Osteoblast (primary cell): ENCODE results near the gene CEP70. TPM values are rescaled to one million over a fixed set of nuclear protein-coding genes. Genes with fewer than 3 reads are reported as not detected.

Source experiments
- DNase-seq: peaks from one replicate; pipeline ENCODE4 v3.0.0; 2011; ENCODE audit warnings: low spot score, mixed read lengths; ENCODE audit not compliant: insufficient read length; ENCODE audit errors: missing footprints
- H2AFZ ChIP-seq: 2 replicates; pipeline ENCODE4 v1.6.0; 2011; ENCODE audit warnings: mild to moderate bottlenecking, low read length
- H3K27ac ChIP-seq: 2 replicates; pipeline ENCODE4 v1.5.1; 2011; ENCODE audit warnings: mild to moderate bottlenecking, low read depth, low read length, moderate library complexity
- H3K27me3 ChIP-seq: 2 replicates; pipeline ENCODE4 v1.6.0; 2012; ENCODE audit warnings: mild to moderate bottlenecking, control low read depth, inconsistent platforms, low read length, moderate library complexity; ENCODE audit not compliant: insufficient read depth
- H3K36me3 ChIP-seq: 2 replicates; pipeline ENCODE4 v1.5.1; 2011; ENCODE audit warnings: mild to moderate bottlenecking, low read length, control low read depth, moderate library complexity; ENCODE audit not compliant: insufficient read depth
- H3K4me1 ChIP-seq: 2 replicates; pipeline ENCODE4 v1.5.1; 2011; ENCODE audit warnings: mild to moderate bottlenecking, low read length, control low read depth, moderate library complexity; ENCODE audit not compliant: insufficient read depth
- H3K4me2 ChIP-seq: 2 replicates; pipeline ENCODE4 v1.6.0; 2011; ENCODE audit warnings: mild to moderate bottlenecking, low read length; ENCODE audit not compliant: insufficient read depth
- H3K4me3 ChIP-seq: fragments of 200-600 bp; sonication (generic); 3 replicates; pipeline ENCODE4 v1.5.1; 2012; ENCODE audit warnings: mild to moderate bottlenecking, low read length, inconsistent platforms; ENCODE audit not compliant: insufficient read depth
- H3K79me2 ChIP-seq: 2 replicates; pipeline ENCODE4 v1.6.0; 2012; ENCODE audit warnings: mild to moderate bottlenecking, low read length, control low read depth, inconsistent platforms; ENCODE audit not compliant: insufficient read depth
- H3K9me3 ChIP-seq: 2 replicates; pipeline ENCODE4 v1.5.1; 2011; ENCODE audit warnings: low read depth, low read length, control low read depth
- H4K20me1 ChIP-seq: 2 replicates; pipeline ENCODE4 v1.6.0; 2012; ENCODE audit warnings: mild to moderate bottlenecking, low read length, control low read depth; ENCODE audit not compliant: insufficient read depth
- total RNA-seq: library from RNA; depleted of rRNA; stranded (reverse); fragments of >200 nt; gene quantifications from 2 replicates; pipeline ENCODE4 v1.2.3, GENCODE V29; 2012
- TF ChIP-seq, protein P1 (sequence below): IDR thresholded peaks from 2 replicates; pipeline ENCODE4 v1.5.1; 2011; ENCODE audit warnings: mild to moderate bottlenecking, low read depth, low read length, moderate library complexity; ENCODE audit errors: extremely low read depth

Gene CEP70
- total RNA-seq, 1 donor, result 51.0 TPM

- no peaks in the 10 kb centered on the region for H4K20me1 ChIP-seq
- no peak overlapping the region for H3K4me2 ChIP-seq
- H3K79me2 ChIP-seq, result no peaks in the 10 kb centered on the region
- no peaks in the 10 kb centered on the region for H3K27me3 ChIP-seq
- no peaks in the 10 kb centered on the region for H3K9me3 ChIP-seq
- TF ChIP-seq, protein P1, sequence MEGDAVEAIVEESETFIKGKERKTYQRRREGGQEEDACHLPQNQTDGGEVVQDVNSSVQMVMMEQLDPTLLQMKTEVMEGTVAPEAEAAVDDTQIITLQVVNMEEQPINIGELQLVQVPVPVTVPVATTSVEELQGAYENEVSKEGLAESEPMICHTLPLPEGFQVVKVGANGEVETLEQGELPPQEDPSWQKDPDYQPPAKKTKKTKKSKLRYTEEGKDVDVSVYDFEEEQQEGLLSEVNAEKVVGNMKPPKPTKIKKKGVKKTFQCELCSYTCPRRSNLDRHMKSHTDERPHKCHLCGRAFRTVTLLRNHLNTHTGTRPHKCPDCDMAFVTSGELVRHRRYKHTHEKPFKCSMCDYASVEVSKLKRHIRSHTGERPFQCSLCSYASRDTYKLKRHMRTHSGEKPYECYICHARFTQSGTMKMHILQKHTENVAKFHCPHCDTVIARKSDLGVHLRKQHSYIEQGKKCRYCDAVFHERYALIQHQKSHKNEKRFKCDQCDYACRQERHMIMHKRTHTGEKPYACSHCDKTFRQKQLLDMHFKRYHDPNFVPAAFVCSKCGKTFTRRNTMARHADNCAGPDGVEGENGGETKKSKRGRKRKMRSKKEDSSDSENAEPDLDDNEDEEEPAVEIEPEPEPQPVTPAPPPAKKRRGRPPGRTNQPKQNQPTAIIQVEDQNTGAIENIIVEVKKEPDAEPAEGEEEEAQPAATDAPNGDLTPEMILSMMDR, result no peak
- peaks cover 12% of the 10 kb centered on the region for H3K4me1 ChIP-seq
- H3K4me3 ChIP-seq, result no peak overlapping the region
- no peak overlapping the region for H2AFZ ChIP-seq
- no peaks in the 10 kb centered on the region for H3K36me3 ChIP-seq
- no peak overlapping the region for H3K27ac ChIP-seq
- no peak for DNase-seq
Observed at GRCh38 chr3:138470687-138471086, 123.4 kb downstream of the CEP70 start.

GRCh38 chr3:138469874-138470273, 124.2 kb downstream of the CEP70 start:
- Histone ChIP-seq H3K27ac (no peak overlapping the region), H2AFZ (no peak overlapping the region), H3K27me3 (no peaks in the 10 kb centered on the region), H3K4me3 (no peak overlapping the region), H3K9me3 (no peaks in the 10 kb centered on the region), H3K36me3 (no peaks in the 10 kb centered on the region), H4K20me1 (no peaks in the 10 kb centered on the region), H3K4me2 (no peak overlapping the region), H3K4me1 (peaks cover 12% of the 10 kb centered on the region), H3K79me2 (no peaks in the 10 kb centered on the region)
- DNase-seq, result no peak
- TF ChIP-seq, protein P1, result no peak

DNA sequence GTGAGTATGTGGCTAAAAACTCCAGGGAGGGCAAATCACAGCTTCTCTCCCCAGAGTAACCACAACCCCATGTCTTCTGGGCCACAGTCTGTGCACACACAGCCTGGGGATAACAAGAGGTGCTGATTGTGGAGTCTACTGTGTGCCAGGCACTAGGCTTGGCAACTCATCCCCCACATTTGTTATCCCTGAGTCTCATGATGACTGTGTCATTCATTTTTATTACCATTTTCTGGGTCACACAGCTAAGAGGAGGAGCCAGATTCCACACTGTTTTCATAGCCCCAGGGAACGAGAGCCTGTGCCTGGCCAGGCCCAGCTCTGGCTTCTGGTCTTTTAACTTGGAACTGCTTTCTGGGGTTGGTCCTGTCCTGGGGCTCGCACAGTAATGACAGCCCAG, 125.2 kb downstream of the CEP70 start:
- Histone ChIP-seq H3K27me3 (no peaks in the 10 kb centered on the region), H3K4me3 (no peak overlapping the region), H2AFZ (peak overlapping the region; percentile 60), H3K36me3 (no peaks in the 10 kb centered on the region), H4K20me1 (no peaks in the 10 kb centered on the region), H3K4me2 (no peak overlapping the region), H3K9me3 (no peaks in the 10 kb centered on the region), H3K27ac (peak overlapping the region; percentile 33), H3K79me2 (no peaks in the 10 kb centered on the region), H3K4me1 (peaks cover 12% of the 10 kb centered on the region)
- TF ChIP-seq, protein P1, result no peak
- DNase-seq, result peak; percentile 88

- Histone ChIP-seq H3K9me3 (no peaks in the 10 kb centered on the region), H4K20me1 (no peaks in the 10 kb centered on the region), H2AFZ (no peak overlapping the region), H3K79me2 (no peaks in the 10 kb centered on the region), H3K27me3 (no peaks in the 10 kb centered on the region), H3K4me3 (no peak overlapping the region), H3K4me2 (no peak overlapping the region), H3K4me1 (peaks cover 12% of the 10 kb centered on the region), H3K27ac (no peak overlapping the region), H3K36me3 (no peaks in the 10 kb centered on the region)
- DNase-seq, result no peak
- TF ChIP-seq, protein P1, result no peak
Observed at GRCh38 chr3:138468451-138468850, 125.6 kb downstream of the CEP70 start.
